Stimulated activated CD4-positive, alpha-beta T cell treated with anti-CD3 and anti-CD28 coated beads, Interleukin-1b, Interleukin-23, amount 100 ng/mL, for 4 hours (primary cell): ENCODE results near the gene PCSK9.

Experiments
- DNase-seq, 2 donors: peaks; one replicate each; pipeline ENCODE4 v3.0.0-alpha.2; 2020; ENCODE audit warnings: low read depth in 2 of 2

Gene PCSK9

GRCh38 chr1:55059302-55060132, 20.2 kb downstream of the PCSK9 start:
- no peak for DNase-seq

- DNase-seq: no peak
These were observed 21.0 kb downstream of the PCSK9 start for GRCh38 chr1:55060133-55060999.

GRCh38 chr1:55061000-55061705, 21.8 kb downstream of the PCSK9 start:
- no peak for DNase-seq

DNA sequence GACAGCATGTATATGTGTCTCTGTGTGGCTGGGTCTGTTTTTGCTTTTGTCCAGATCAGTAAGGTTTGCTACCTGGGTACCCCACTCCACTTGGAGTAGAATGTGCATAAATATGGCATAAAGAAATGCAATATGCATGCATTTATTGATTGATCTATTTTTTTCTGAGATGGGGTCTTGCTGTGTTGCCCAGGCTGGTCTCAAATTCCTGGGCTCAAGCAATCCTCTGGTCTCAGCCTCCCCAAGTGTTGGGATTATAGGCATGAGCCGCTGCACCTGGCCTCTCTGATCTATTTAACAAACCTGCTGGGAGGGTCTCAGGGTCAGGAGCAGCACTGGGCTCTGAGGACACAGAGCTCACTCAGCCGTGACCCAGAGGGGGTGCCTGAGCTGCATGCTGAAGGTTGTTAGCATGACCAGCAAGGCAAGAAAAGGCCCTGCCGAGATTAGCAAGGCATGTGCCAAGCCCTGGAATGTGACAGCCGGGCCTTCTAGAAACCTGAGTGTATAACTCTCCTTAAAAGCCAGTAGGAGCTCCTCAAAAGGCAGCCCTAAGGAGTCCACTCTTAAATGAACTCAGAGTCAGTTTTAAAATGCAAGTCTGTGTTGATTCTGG, 22.5 kb downstream of the PCSK9 start:
- no peak for DNase-seq

- no peak for DNase-seq
These were observed 23.6 kb downstream of the PCSK9 start for GRCh38 chr1:55062801-55063576.

DNA sequence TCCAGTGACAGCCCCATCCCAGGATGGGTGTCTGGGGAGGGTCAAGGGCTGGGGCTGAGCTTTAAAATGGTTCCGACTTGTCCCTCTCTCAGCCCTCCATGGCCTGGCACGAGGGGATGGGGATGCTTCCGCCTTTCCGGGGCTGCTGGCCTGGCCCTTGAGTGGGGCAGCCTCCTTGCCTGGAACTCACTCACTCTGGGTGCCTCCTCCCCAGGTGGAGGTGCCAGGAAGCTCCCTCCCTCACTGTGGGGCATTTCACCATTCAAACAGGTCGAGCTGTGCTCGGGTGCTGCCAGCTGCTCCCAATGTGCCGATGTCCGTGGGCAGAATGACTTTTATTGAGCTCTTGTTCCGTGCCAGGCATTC, 24.2 kb downstream of the PCSK9 start:
- DNase-seq: no peak

GRCh38 chr1:55064071-55064581, 24.8 kb downstream of the PCSK9 start:
- DNase-seq: no peak

DNA sequence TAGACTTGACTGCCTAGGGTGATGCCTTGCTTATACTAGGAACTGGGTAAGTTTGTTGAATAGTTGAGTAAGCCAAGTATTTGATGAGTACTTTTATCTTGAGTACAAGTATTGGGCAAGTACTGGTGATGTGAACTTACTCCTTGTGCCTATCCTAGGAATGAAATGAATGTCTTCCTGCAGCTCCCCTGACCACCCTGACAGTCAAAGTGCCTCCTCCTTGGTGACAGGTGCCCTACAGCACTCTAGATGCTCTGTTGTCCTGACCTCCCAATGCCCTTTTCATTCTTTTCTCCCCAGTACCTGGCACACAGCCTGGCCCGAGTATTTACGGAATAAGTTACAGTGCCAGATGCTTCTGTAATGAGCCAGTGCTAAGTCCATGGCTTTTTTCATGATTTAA, 25.5 kb downstream of the PCSK9 start:
- no peak for DNase-seq

DNA sequence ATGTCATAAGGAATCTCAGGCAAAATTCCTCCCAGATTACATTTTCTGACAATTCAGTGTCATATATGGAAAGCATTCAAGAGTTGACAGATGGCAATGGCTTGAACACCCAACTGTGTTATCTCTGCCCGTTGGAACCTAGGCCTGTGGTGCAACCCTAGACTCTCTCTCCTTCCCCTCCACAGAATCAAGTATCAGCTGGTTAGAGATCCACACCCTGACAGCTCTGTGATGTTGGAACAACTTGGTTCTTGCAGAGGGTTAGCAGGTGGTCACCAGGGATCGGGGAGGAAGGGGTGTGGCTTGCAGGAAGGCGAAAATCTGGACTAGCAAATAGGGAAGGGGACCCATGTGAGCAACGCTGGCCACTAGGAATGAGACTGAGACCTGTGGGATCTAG, 26.3 kb downstream of the PCSK9 start:
- DNase-seq: no peak

DNA sequence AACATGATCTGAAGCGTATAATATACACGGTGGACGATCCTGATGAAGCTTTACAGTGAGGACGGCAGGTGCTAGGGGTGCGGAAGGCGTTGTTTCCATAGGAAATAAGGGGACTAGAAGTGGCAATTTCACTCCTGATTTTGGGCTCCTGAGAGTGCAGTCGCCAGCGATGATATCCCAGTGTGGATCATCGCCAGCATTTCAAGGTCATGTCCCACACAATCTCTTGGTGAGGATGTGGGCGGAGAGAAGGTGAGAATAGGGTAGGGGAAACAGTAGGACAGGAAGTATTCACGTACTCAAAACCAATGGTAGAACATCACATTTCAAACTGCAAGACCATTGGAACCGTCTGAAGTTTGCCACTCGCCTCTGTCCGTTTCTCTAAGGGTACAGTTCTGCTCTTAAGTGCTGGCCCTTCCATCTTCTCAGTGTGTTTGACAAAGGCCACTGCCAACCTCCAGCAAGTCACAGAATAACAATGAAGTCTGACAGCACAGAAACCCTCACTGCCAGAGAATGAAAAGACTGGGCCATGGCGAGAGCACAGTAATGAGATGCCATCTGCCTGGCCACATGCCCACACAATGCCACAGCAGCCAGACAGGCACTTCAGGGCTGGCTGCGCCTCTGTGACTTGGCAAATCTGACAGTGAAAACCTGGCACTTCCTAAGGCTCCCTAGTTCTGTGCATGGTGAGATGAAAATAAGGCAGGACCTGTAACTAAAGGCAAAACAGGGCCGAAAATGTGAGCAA, 27.9 kb downstream of the PCSK9 start:
- DNase-seq: no peak

DNA sequence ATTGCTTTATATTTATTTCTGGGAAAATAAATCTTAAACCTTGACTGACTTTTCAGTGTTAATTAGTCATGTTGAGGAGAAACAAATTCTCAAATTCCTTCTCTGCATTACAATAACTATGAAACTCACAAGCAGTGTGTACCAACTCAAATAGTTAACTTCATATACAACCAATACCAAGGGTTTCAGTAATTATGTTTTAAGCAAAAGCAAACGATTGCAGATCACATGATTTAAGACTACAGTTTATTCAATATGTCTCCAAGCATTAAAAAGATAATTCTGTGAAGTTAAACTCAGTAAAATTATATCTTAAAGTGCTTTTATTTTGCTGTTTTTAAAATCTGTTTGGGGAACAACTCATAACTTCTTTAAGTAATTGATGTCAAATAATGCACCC, 28.6 kb downstream of the PCSK9 start:
- no peak for DNase-seq

GRCh38 chr1:55068638-55069037, 29.3 kb downstream of the PCSK9 start:
- DNase-seq: no peak

DNA sequence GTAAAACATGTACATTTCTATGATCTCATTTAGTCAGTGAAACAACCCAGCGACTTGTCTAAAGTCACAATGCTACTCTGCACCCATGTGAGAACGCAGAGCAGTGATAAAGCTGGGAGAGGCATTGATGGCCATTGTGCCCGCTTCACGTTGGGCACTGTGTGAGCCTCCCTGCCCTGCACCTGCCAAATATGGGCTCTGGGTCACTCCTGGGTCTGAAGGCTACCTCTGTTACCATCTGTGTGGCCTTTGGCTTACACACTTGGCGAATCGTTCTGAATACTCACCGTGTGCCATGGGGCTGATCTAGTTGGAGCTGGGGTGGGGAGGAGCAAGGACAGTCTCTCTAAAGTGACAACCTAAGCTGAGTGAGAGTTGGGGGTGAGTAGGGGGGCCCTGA, 29.9 kb downstream of the PCSK9 start:
- DNase-seq: no peak

DNA sequence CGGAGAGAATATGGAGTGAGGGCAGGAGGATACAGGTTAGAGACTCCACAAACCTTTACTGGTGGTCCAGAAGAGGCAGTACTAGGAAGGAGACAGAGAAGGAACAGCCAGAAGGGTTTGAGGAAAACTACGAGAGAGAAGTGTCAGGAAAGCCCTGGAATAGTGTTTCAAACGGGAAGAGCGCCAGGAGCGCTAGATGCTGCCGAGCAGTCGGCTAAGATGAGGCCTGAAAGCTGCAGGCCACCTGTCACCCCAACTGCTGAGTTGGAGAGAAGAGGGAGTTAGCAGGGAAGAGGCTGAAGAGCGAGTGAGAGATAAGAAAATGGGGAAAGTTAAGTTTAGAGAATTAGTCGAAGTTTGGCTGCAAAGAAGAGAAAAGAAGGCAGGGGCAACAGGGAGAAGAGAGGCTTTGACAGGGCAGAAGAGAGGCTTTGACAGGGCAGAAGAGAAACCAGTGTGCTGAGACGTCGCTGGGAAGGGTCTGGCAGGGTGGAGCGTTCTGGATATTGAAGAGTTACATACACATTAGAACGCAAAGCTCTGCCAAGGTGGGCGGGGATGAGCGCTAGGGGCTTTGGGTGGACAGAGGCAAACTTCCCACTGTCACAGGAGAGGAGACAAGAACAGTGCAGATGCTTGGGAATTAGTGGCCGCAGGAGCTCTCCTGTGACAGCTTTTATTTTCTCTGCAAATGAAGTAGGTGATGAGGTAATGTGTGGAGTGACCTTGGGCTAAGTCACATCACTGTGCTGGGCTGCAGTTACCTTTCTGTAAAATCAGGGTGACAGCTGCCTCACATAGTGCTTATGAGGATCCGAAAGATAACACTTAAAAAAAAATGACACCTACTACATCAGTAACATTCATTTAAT, 31.2 kb downstream of the PCSK9 start:
- DNase-seq: no peak

DNA sequence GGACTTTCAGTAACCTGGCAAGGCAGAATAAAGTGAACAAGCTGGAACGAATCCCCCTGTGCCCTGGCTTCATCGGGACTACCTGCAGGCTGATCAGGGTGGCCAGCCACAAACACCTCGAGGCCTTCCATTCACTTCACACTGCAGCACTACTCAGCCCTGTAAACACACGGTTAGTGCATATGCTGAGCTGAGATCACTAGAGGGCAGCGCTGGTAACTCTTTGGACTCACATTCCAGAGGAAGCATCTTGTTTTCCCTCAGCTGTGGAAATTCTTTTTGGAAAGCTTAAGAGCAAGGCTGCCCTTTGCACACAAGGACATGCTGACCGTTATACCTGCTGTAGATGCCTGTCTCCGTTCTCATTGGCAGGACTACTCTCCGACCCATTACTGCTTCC, 32.1 kb downstream of the PCSK9 start:
- DNase-seq: no peak

GRCh38 chr1:55073187-55073916, 34.0 kb downstream of the PCSK9 start:
- no peak for DNase-seq

- no peak for DNase-seq
These were observed 35.1 kb downstream of the PCSK9 start for GRCh38 chr1:55074455-55074854.

DNA sequence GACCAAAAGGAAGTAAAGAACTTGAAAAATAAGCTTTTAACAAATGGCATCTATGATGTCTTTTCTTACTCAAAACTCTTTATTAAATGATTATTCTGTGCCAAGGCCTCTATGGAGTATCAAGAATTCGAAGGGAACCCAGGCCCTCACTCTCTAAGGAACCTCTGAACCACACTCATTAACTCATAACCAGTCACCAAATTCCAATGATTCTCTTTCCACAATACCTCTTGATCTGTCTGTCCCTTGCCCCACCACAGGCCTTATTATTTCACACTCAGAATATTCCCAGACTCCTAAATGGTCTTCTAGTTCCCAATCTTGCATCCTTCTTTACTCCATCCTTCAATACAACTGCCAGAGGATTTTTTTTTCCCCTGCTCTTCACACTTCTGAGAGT, 37.0 kb downstream of the PCSK9 start:
- DNase-seq: no peak

GRCh38 chr1:55078470-55078869, 39.1 kb downstream of the PCSK9 start:
- no peak for DNase-seq
